Brain microvascular endothelial cell (primary cell): ENCODE data around the gene MLPH.
A peak's percentile ranks its signal among the peaks of the same experiment; 100 is the strongest.

Experiments used
- DNase-seq: peaks from one replicate; pipeline ENCODE4 v3.0.0-alpha.2; 2020
- H3K27ac ChIP-seq: fragments of 250-450 bp; sonication (Bioruptor Pico); 2 replicates; pipeline ENCODE4 v1.5.1; 2020; ENCODE audit warnings: mild to moderate bottlenecking, moderate library complexity
- H3K27me3 ChIP-seq: fragments of 250-450 bp; sonication (Bioruptor Pico); replicated peaks from 2 replicates; pipeline ENCODE4 v1.5.1; 2020; ENCODE audit warnings: mild to moderate bottlenecking
- H3K36me3 ChIP-seq: fragments of 250-450 bp; sonication (Bioruptor Pico); replicated peaks from 2 replicates; pipeline ENCODE4 v1.5.1; 2020; ENCODE audit warnings: mild to moderate bottlenecking
- H3K4me3 ChIP-seq: 2 replicates; pipeline ENCODE4 v1.5.1; 2011; ENCODE audit warnings: low read depth, mild to moderate bottlenecking, control low read depth, low read length, moderate library complexity
- CTCF ChIP-seq: IDR thresholded peaks from 2 replicates; pipeline ENCODE4 v1.5.1; 2011; ENCODE audit warnings: low read depth, mild to moderate bottlenecking, moderate library complexity, low read length, control low read depth, inconsistent platforms; ENCODE audit errors: missing control alignments
- in situ Hi-C: cut with HindIII; loops from 2 replicates; pipeline ENCODE4 v1.10.0; 2017; ENCODE audit warnings: low sequenced_read_pairs, low pct_ligation_motif_present

The MLPH gene

GRCh38 chr2:237485844-237486243 is 1.2 kb upstream of the MLPH start:
- no peaks in the 10 kb centered on the region for H3K27me3 ChIP-seq

GRCh38 chr2:237486334-237486818 is 675 bp upstream of the MLPH start:
- in situ Hi-C loops: no loop called here
- no peak for TF ChIP-seq CTCF
- H3K27ac ChIP-seq: peak overlapping the region; percentile 95
- H3K27me3 ChIP-seq: no peaks in the 10 kb centered on the region
- H3K36me3 ChIP-seq: peaks cover 20% of the 10 kb centered on the region
- peak overlapping the region; percentile 97 for H3K4me3 ChIP-seq
- DNase-seq: no peak

More at GRCh38 chr2:237485844-237486243, 1.2 kb upstream of the MLPH start:
- no peak for DNase-seq
- peak overlapping the region; percentile 95 for H3K27ac ChIP-seq
- peaks cover 15% of the 10 kb centered on the region for H3K36me3 ChIP-seq
- in situ Hi-C loops: no loop called here
- no peak for TF ChIP-seq CTCF
- peak overlapping the region; percentile 97 for H3K4me3 ChIP-seq

GRCh38 chr2:237487496-237487895 is 445 bp downstream of the MLPH start:
- Histone ChIP-seq H3K4me3 (peak overlapping the region; percentile 97), H3K27ac (peak overlapping the region; percentile 95)

GRCh38 chr2:237488295-237488694 is 1.2 kb downstream of the MLPH start:
- H3K27me3 ChIP-seq: no peaks in the 10 kb centered on the region
- H3K4me3 ChIP-seq: peak overlapping the region; percentile 97
- peaks cover 38% of the 10 kb centered on the region for H3K36me3 ChIP-seq
- no peak for DNase-seq
- in situ Hi-C loops: no loop called here
- peak overlapping the region; percentile 95 for H3K27ac ChIP-seq
- no peak for TF ChIP-seq CTCF

More at GRCh38 chr2:237487496-237487895, 445 bp downstream of the MLPH start:
- Histone ChIP-seq H3K27me3 (no peaks in the 10 kb centered on the region), H3K36me3 (peaks cover 30% of the 10 kb centered on the region)
- TF ChIP-seq CTCF: no peak
- DNase-seq: no peak
- in situ Hi-C loops: no loop called here

- in situ Hi-C loops: no loop called here
- Histone ChIP-seq H3K4me3 (peak overlapping the region; percentile 97), H3K27ac (peak overlapping the region; percentile 95), H3K36me3 (peaks cover 46% of the 10 kb centered on the region), H3K27me3 (no peaks in the 10 kb centered on the region)
- no peak for TF ChIP-seq CTCF
- DNase-seq: no peak
These were observed 2.1 kb downstream of the MLPH start for GRCh38 chr2:237488901-237489860.
